22Rv1 (cell line): ENCODE measurements around the gene UBE2F.

Experiments used
- ZFX ChIP-seq: fragments of 450-650 bp; IDR thresholded peaks from 2 replicates; pipeline ENCODE4 v1.6.1; 2017; ENCODE audit warnings: antibody characterized with exemption, borderline replicate concordance
- TF ChIP-seq, protein P1 (sequence below): fragments of 450-650 bp; IDR thresholded peaks from 2 replicates; pipeline ENCODE4 v1.5.1; 2017; ENCODE audit warnings: mild to moderate bottlenecking

- TF ChIP-seq, protein P1, sequence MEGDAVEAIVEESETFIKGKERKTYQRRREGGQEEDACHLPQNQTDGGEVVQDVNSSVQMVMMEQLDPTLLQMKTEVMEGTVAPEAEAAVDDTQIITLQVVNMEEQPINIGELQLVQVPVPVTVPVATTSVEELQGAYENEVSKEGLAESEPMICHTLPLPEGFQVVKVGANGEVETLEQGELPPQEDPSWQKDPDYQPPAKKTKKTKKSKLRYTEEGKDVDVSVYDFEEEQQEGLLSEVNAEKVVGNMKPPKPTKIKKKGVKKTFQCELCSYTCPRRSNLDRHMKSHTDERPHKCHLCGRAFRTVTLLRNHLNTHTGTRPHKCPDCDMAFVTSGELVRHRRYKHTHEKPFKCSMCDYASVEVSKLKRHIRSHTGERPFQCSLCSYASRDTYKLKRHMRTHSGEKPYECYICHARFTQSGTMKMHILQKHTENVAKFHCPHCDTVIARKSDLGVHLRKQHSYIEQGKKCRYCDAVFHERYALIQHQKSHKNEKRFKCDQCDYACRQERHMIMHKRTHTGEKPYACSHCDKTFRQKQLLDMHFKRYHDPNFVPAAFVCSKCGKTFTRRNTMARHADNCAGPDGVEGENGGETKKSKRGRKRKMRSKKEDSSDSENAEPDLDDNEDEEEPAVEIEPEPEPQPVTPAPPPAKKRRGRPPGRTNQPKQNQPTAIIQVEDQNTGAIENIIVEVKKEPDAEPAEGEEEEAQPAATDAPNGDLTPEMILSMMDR: no peak
- TF ChIP-seq ZFX: no peak
These were observed 114.7 kb downstream of the UBE2F start for GRCh38 chr2:238081561-238081960.
